ENCODE results near the gene BCL2L12. TPM values are rescaled to one million over a fixed set of nuclear protein-coding genes. Genes with fewer than 3 reads are reported as not detected.
A peak's percentile ranks its signal among the peaks of the same experiment; 100 is the strongest.

The BCL2L12 gene
- total and polyA plus RNA-seq, 2 of the 13 experiments (the other 11 are each of a cell fraction or from before 2014, with no cell fraction given): 26.8 to 40.8 TPM

GRCh38 chr19:49672131-49672919, 6.6 kb downstream of the BCL2L12 start (continued):
- TF ChIP-seq CCDC6 (CRISPR knock-in tag; IDR thresholded peaks at IDR 0.05) (0 out of 2 replicates have a peak, but pooled peaks have one; percentile 34), ARNT2 (CRISPR knock-in tag; IDR thresholded peaks at IDR 0.05; ENCODE audit: low read depth) (no peak), MED1 (CRISPR knock-in tag; IDR thresholded peaks at IDR 0.05) (peak; percentile 64), XBP1 (CRISPR knock-in tag; IDR thresholded peaks at IDR 0.05) (no peak), ETS1 (CRISPR knock-in tag; IDR thresholded peaks at IDR 0.05) (no peak), ZBTB10 (CRISPR knock-in tag; IDR thresholded peaks at IDR 0.05; ENCODE audit: borderline replicate concordance) (no peak), POLR2A (IDR thresholded peaks at IDR 0.05; ENCODE audit: insufficient read depth in 1 of 2, low read depth in 2 of 2, low read length in 2 of 2) (peak; percentile 56 to 76; a peak in 3 of 4 replicates), ZNF282 (IDR thresholded peaks at IDR 0.05; ENCODE audit: partially characterized antibody) (no peak), HMG20A (CRISPR knock-in tag; IDR thresholded peaks at IDR 0.05; ENCODE audit: borderline replicate concordance) (no peak), RBM39 (IDR thresholded peaks at IDR 0.05; ENCODE audit: low read depth, low read length, poor library complexity, severe bottlenecking) (peak; percentile 36), HHEX (CRISPR knock-in tag; IDR thresholded peaks at IDR 0.05) (no peak), THRA (CRISPR knock-in tag; IDR thresholded peaks at IDR 0.05; ENCODE audit: borderline replicate concordance) (peak; percentile 67; the same call in 1 of the 2 replicates), PAWR (CRISPR knock-in tag; IDR thresholded peaks at IDR 0.05; ENCODE audit: borderline replicate concordance) (no peak), TBL1XR1 (IDR thresholded peaks at IDR 0.05; ENCODE audit: borderline replicate concordance, low read length, partially characterized antibody) (no peak), KAT2B (IDR thresholded peaks at IDR 0.05; ENCODE audit: borderline replicate concordance, low read depth, low read length) (no peak), U2AF2 (IDR thresholded peaks at IDR 0.05; ENCODE audit: low read depth, low read length) (no peak), JUN (CRISPR knock-in tag; IDR thresholded peaks at IDR 0.05) (no peak), MTA3 (CRISPR knock-in tag; IDR thresholded peaks at IDR 0.05) (no peak), ARNT (IDR thresholded peaks at IDR 0.05) (no peak), ZSCAN31 (CRISPR knock-in tag; IDR thresholded peaks at IDR 0.05; ENCODE audit: low read depth) (0 out of 2 replicates have a peak, but pooled peaks have one; percentile 63), SMC3 (IDR thresholded peaks at IDR 0.05; ENCODE audit: low read length) (peak; percentile 55; the same call in 1 of the 2 replicates), BRCA1 (CRISPR knock-in tag; IDR thresholded peaks at IDR 0.05) (no peak), DMAP1 (CRISPR knock-in tag; IDR thresholded peaks at IDR 0.05) (no peak; the same call in 1 of the 2 replicates), TCF7L2 (IDR thresholded peaks at IDR 0.05; ENCODE audit: low read depth, low read length) (no peak), MED8 (CRISPR knock-in tag; IDR thresholded peaks at IDR 0.05; ENCODE audit: insufficient replicate concordance) (peak; percentile 69)
- TF ChIP-seq, protein P1, sequence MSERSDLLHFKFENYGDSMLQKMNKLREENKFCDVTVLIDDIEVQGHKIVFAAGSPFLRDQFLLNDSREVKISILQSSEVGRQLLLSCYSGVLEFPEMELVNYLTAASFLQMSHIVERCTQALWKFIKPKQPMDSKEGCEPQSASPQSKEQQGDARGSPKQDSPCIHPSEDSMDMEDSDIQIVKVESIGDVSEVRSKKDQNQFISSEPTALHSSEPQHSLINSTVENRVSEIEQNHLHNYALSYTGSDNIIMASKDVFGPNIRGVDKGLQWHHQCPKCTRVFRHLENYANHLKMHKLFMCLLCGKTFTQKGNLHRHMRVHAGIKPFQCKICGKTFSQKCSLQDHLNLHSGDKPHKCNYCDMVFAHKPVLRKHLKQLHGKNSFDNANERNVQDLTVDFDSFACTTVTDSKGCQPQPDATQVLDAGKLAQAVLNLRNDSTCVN (CRISPR knock-in tag; IDR thresholded peaks at IDR 0.05; ENCODE audit: borderline replicate concordance): 0 out of 2 replicates have a peak, but pooled peaks have one; percentile 73

Data from HepG2 (cell line).